GM23248 (cell line): Measurements from ENCODE around the gene GDPGP1. TPM values are rescaled to one million over a fixed set of nuclear protein-coding genes. Genes with fewer than 3 reads are reported as not detected.

ENCODE experiments used
- DNase-seq: peaks from one replicate; pipeline ENCODE4 v3.0.0-alpha.2; 2015
- H2AFZ ChIP-seq: fragments of 200-600 bp; sonication (generic); 2 replicates; pipeline ENCODE4 v1.6.1; 2016; ENCODE audit warnings: antibody characterized with exemption
- H3F3A ChIP-seq: fragments of 200-600 bp; sonication (generic); 2 replicates; pipeline ENCODE4 v1.6.1; 2016; ENCODE audit warnings: mild to moderate bottlenecking, antibody characterized with exemption, mixed run types; ENCODE audit not compliant: insufficient read depth
- H3K27ac ChIP-seq: fragments of 200-600 bp; sonication (generic); 2 replicates; pipeline ENCODE4 v1.5.1; 2016; ENCODE audit warnings: mild to moderate bottlenecking
- H3K27me3 ChIP-seq: fragments of 200-600 bp; sonication (generic); replicated peaks from 2 replicates; pipeline ENCODE4 v1.6.1; 2016; ENCODE audit warnings: mild to moderate bottlenecking; ENCODE audit not compliant: insufficient read depth
- H3K36me3 ChIP-seq: fragments of 200-600 bp; sonication (generic); 2 replicates; pipeline ENCODE4 v1.6.1; 2016; ENCODE audit warnings: low read depth, mild to moderate bottlenecking
- H3K4me1 ChIP-seq: fragments of 200-600 bp; sonication (generic); 2 replicates; pipeline ENCODE4 v1.6.1; 2016; ENCODE audit warnings: mild to moderate bottlenecking; ENCODE audit not compliant: insufficient read depth
- H3K4me2 ChIP-seq: fragments of 200-600 bp; sonication (generic); one replicate; pipeline ENCODE4 v1.6.1; 2016; ENCODE audit warnings: mild to moderate bottlenecking; ENCODE audit not compliant: unreplicated experiment
- H3K4me3 ChIP-seq: fragments of 200-600 bp; sonication (generic); 2 replicates; pipeline ENCODE4 v1.5.1; 2016; ENCODE audit warnings: mild to moderate bottlenecking
- H3K79me2 ChIP-seq: fragments of 200-600 bp; sonication (generic); 2 replicates; pipeline ENCODE4 v1.6.1; 2016; ENCODE audit warnings: mild to moderate bottlenecking; ENCODE audit not compliant: insufficient read depth
- H3K9ac ChIP-seq: fragments of 200-600 bp; sonication (generic); 2 replicates; pipeline ENCODE4 v1.6.1; 2016; ENCODE audit warnings: mild to moderate bottlenecking
- H3K9me2 ChIP-seq: fragments of 200-600 bp; sonication (generic); 2 replicates; pipeline ENCODE4 v1.6.1; 2016; ENCODE audit warnings: mixed run types, mild to moderate bottlenecking, moderate library complexity; ENCODE audit not compliant: insufficient read depth
- H3K9me3 ChIP-seq: fragments of 200-600 bp; sonication (generic); one replicate; pipeline ENCODE4 v1.6.1; 2017; ENCODE audit warnings: low read depth
- H4K20me1 ChIP-seq: fragments of 200-600 bp; sonication (generic); 2 replicates; pipeline ENCODE4 v1.6.0; 2016; ENCODE audit not compliant: insufficient read depth
- EZH2 ChIP-seq: fragments of 200-600 bp; sonication (generic); IDR thresholded peaks from 2 replicates; pipeline ENCODE4 v1.6.1; 2018; ENCODE audit warnings: antibody characterized with exemption, mild to moderate bottlenecking; ENCODE audit not compliant: insufficient read depth, poor library complexity, severe bottlenecking
- EZH2phosphoT487 ChIP-seq: fragments of 200-600 bp; sonication (generic); IDR thresholded peaks from 2 replicates; pipeline ENCODE4 v1.6.1; 2018; ENCODE audit warnings: antibody characterized with exemption, moderate library complexity, mild to moderate bottlenecking, low read depth; ENCODE audit not compliant: insufficient read depth
- WGBS, 2 experiments: methylation state at CpG; one replicate each; pipeline ENCODE4 v1.1.6; 2015 to 2017; ENCODE audit warnings: low lambda C conversion rate in 2 of 2, low coverage in 1 of 2; ENCODE audit errors: missing lambda C conversion rate in 2 of 2; 5-methylcytosine and 5-hydroxymethylcytosine counted together
- in situ Hi-C: fragments of 300-500 bp; cut with MboI; formaldehyde crosslinking; loops from 2 replicates; pipeline ENCODE4 v1.15.0; 2020
- polyA plus RNA-seq: library from polyadenylated mRNA; unstranded; fragments of >200 nt; fragmentation: Nextera tagmentation; extraction: Ambion mirVana; gene quantifications from 2 replicates; pipeline ENCODE4 v1.2.1, GENCODE V29; 2016
- total RNA-seq: library from RNA; depleted of rRNA; stranded (reverse); fragments of >200 nt; shearing (Covaris generic); gene quantifications from 2 replicates; pipeline ENCODE4 v1.2.3, GENCODE V29; 2014

The GDPGP1 gene
- total and polyA plus RNA-seq, 2 experiments from 2014 or later, result 1.3 to 9.0 TPM

DNA sequence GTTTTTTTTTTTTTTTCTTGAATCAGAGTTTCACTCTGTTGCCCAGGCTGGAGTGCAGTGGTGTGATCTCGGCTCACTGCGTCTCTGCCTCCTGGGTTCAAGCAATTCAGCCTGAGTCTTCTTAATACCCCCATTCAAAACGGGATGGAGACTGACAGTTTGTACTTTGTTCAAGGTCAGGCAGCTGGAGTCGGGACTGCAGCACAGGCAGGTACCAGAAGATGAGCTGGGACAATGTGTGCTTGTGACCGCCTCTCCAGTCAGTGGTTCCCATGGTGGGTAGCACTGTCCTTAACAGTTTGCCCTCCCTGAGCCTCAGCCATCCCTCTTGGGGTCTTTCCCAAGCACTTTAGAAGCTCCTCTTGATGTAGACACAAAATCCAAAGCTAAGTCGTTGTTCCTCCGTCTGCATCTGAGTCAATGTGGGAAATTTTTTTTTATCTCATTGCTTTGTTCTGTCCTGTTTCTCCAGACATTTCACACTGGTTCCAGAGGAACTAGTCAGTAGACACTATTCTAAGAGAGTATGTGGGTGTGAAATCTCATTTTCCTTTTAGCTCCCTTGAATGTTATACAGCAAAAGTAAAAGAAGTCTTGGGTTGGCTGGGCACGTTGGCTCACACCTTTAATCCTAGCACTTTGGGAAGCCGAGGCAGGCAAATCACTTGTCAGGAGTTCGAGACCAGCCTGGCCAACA, 10.1 kb downstream of the GDPGP1 start:
- in situ Hi-C loops, result no loop called here
- no peaks in the 10 kb centered on the region for H3K9me2 ChIP-seq
- no peaks in the 10 kb centered on the region for H4K20me1 ChIP-seq
- no peaks in the 10 kb centered on the region for H3K27me3 ChIP-seq
- H2AFZ ChIP-seq, result no peak overlapping the region
- no peaks in the 10 kb centered on the region for H3K79me2 ChIP-seq
- H3K4me3 ChIP-seq, result no peak overlapping the region
- TF ChIP-seq EZH2phosphoT487 (no peak), EZH2 (no peak)
- DNase-seq, result no peak
- WGBS, 2 experiments, result 86 to 87% methylated on average over 10 of the region's 10 CpGs
- H3K9me3 ChIP-seq, result no peaks in the 10 kb centered on the region
- no peak overlapping the region for H3K9ac ChIP-seq
- peaks cover 10% of the 10 kb centered on the region; the same call in 1 of the 2 replicates for H3F3A ChIP-seq
- H3K36me3 ChIP-seq, result no peaks in the 10 kb centered on the region
- no peak overlapping the region for H3K4me2 ChIP-seq
- H3K27ac ChIP-seq, result no peak overlapping the region
- H3K4me1 ChIP-seq, result no peaks in the 10 kb centered on the region

GRCh38 chr15:90248789-90249202, 14.8 kb downstream of the GDPGP1 start:
- no peaks in the 10 kb centered on the region for H3K9me3 ChIP-seq
- in situ Hi-C loops, result no loop called here
- peak overlapping the region; percentile 81 for H3K4me2 ChIP-seq
- peaks cover 10% of the 10 kb centered on the region; the same call in 1 of the 2 replicates for H3F3A ChIP-seq
- no peaks in the 10 kb centered on the region for H3K9me2 ChIP-seq
- H4K20me1 ChIP-seq, result no peaks in the 10 kb centered on the region
- H3K27me3 ChIP-seq, result no peaks in the 10 kb centered on the region
- no peak for TF ChIP-seq EZH2
- peak overlapping the region; percentile 90 for H2AFZ ChIP-seq
- no peaks in the 10 kb centered on the region for H3K4me1 ChIP-seq
- H3K36me3 ChIP-seq, result no peaks in the 10 kb centered on the region
- no peak overlapping the region for H3K9ac ChIP-seq
- no peak overlapping the region for H3K27ac ChIP-seq
- no peak for DNase-seq
- peak overlapping the region; percentile 81 for H3K4me3 ChIP-seq
- no peaks in the 10 kb centered on the region for H3K79me2 ChIP-seq
- WGBS, 2 experiments, result 68 to 77% methylated on average over 5 to 6 of the region's 6 CpGs

- Histone ChIP-seq H3K4me3 (peak within 1 kb of the TSS; percentile 81), H3K36me3 (no peaks in the 10 kb centered on the region), H3K27ac (no peak within 1 kb of the TSS), H3K27me3 (no peaks in the 10 kb centered on the region), H3K9me2 (no peaks in the 10 kb centered on the region), H3K79me2 (no peaks in the 10 kb centered on the region), H4K20me1 (no peaks in the 10 kb centered on the region), H2AFZ (peak within 1 kb of the TSS; percentile 90), H3K4me1 (no peaks in the 10 kb centered on the region), H3K9ac (peak within 1 kb of the TSS; percentile 62), H3F3A (peaks cover 10% of the 10 kb centered on the region; the same call in 1 of the 2 replicates), H3K9me3 (no peaks in the 10 kb centered on the region), H3K4me2 (peak within 1 kb of the TSS; percentile 81)
- WGBS, 2 experiments, result 1 to 2% methylated on average over 42 to 43 of the region's 44 CpGs
- peak; percentile 90 for DNase-seq
- TF ChIP-seq EZH2phosphoT487, result no peak
- TF ChIP-seq EZH2, result no peak
- in situ Hi-C loops, result no loop called here
These were observed 15.3 kb downstream of the GDPGP1 start, which contains the start of gene TTLL13 for GRCh38 chr15:90249203-90249863. TSS of gene TTLL13 (plus strand) at chr15:90249556. CDS start at chr15:90250631, 1,075 bp downstream.

DNA sequence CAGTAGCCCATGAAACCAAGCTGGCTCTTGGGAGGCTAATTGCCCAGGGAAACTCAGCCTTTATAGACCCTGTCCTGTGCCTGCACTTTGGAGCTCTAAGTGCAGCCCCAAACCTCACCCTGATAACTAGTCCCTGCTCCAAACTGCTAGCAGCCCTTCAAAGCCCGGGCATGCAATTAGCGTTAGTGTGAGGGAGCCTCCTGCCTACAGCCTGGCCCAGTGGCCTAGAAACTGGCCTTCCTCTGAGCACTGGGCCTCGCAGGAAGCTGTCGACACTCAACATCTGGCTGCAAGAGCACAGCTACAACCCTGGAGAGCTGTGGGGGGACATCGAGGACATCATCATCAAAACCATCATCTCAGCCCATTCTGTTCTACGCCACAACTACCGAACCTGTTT, 23.8 kb downstream of the GDPGP1 start:
- no peak overlapping the region for H3K4me2 ChIP-seq
- DNase-seq, result no peak
- no peaks in the 10 kb centered on the region for H3K79me2 ChIP-seq
- no peaks in the 10 kb centered on the region for H3K36me3 ChIP-seq
- no peaks in the 10 kb centered on the region for H4K20me1 ChIP-seq
- no peaks in the 10 kb centered on the region for H3K27me3 ChIP-seq
- H3K4me1 ChIP-seq, result peaks cover 13% of the 10 kb centered on the region
- no peak overlapping the region for H3K27ac ChIP-seq
- no peaks in the 10 kb centered on the region for H3K9me3 ChIP-seq
- TF ChIP-seq EZH2phosphoT487 (no peak), EZH2 (no peak)
- H2AFZ ChIP-seq, result no peak overlapping the region
- 73 to 78% methylated on average over 7 of the region's 7 CpGs for WGBS, 2 experiments
- H3K9me2 ChIP-seq, result no peaks in the 10 kb centered on the region
- no peak overlapping the region for H3K9ac ChIP-seq
- in situ Hi-C loops, result no loop called here
- H3K4me3 ChIP-seq, result no peak overlapping the region
- H3F3A ChIP-seq, result no peaks in the 10 kb centered on the region
